A549 (cell line): ENCODE data around the gene CPB1. TPM values are rescaled to one million over a fixed set of nuclear protein-coding genes. Genes with fewer than 3 reads are reported as not detected.
A peak's percentile ranks its signal among the peaks of the same experiment; 100 is the strongest.

Source experiments
- ATAC-seq, 2 experiments: fragments of 200-7000 bp in 1 of 2; fragments of >200 bp in 1 of 2; cut with Nextera tagmentation in 1 of 2; cut with Tn5 transposase in 1 of 2; 3 replicates each; pipeline versions ENCODE4 v1.8.0 to v1.9.1; 2018 to 2020; ENCODE audit warnings: mild to moderate bottlenecking in 1 of 2, moderate library complexity in 1 of 2
- CTCF ChIA-PET: fragments of 300-600 bp; sonication (Branson Sonifier 250); formaldehyde crosslinking; extraction: SDS; loops from one replicate; lab custom pipeline; 2021; ENCODE audit warnings: antibody characterized with exemption, inconsistent platforms; lab: Yijun Ruan, JAX
- POLR2A ChIA-PET: fragments of 350-600 bp; formaldehyde crosslinking; extraction: SDS; loops from one replicate; lab custom pipeline; 2021; ENCODE audit warnings: antibody characterized with exemption, inconsistent platforms; lab: Yijun Ruan, JAX
- DNase-seq, 2 experiments: peaks; one replicate each; pipeline versions ENCODE4 v3.0.0 to v3.0.0-alpha.2; 2011 to 2016; ENCODE audit warnings: low read depth in 1 of 2, low spot score in 1 of 2
- FAIRE-seq: peaks from 2 replicates; lab custom pipeline; 2011; peaks lifted over from hg19 to GRCh38; lab: Jason Lieb, UNC
- H3K27ac ChIP-seq, 2 experiments: fragments of >200 bp; sonication (Bioruptor Twin); formaldehyde crosslinking; 3 replicates each; pipeline ENCODE4 v1.5.1; 2016 to 2017
- H3K4me1 ChIP-seq: fragments of >200 bp; sonication (Bioruptor Twin); formaldehyde crosslinking; 3 replicates; pipeline ENCODE4 v1.6.1; 2016
- H3K4me2 ChIP-seq: fragments of >200 bp; sonication (Bioruptor Twin); formaldehyde crosslinking; 3 replicates; pipeline ENCODE4 v1.6.1; 2016
- H3K4me3 ChIP-seq: fragments of >200 bp; sonication (Bioruptor Twin); formaldehyde crosslinking; 3 replicates; pipeline ENCODE4 v1.5.1; 2016
- H3K9me3 ChIP-seq: fragments of >200 bp; sonication (Bioruptor Twin); formaldehyde crosslinking; 3 replicates; pipeline ENCODE4 v1.6.1; 2016
- BHLHE40 ChIP-seq: IDR thresholded peaks from 2 replicates; pipeline ENCODE4 v1.6.1; 2012; ENCODE audit warnings: low read depth, low read length, inconsistent platforms
- CBX2 ChIP-seq: fragments of 200-600 bp; sonication (generic); IDR thresholded peaks from 2 replicates; pipeline ENCODE4 v1.6.1; 2016; ENCODE audit warnings: low read depth, mild to moderate bottlenecking, borderline replicate concordance
- CBX8 ChIP-seq: fragments of 200-600 bp; sonication (generic); IDR thresholded peaks from 2 replicates; pipeline ENCODE4 v1.6.1; 2016
- CHD4 ChIP-seq: fragments of 200-600 bp; sonication (generic); IDR thresholded peaks from 2 replicates; pipeline ENCODE4 v1.6.1; 2016; ENCODE audit warnings: antibody characterized with exemption, mild to moderate bottlenecking, borderline replicate concordance
- EHMT2 ChIP-seq: fragments of 200-600 bp; sonication (generic); IDR thresholded peaks from 2 replicates; pipeline ENCODE4 v1.6.1; 2016; ENCODE audit warnings: antibody characterized with exemption, low read depth, mild to moderate bottlenecking, moderate library complexity
- EP300 ChIP-seq, 2 experiments: fragments of >200 bp; sonication (Bioruptor Twin); formaldehyde crosslinking; IDR thresholded peaks; 2 replicates in 1 of 2; 3 replicates in 1 of 2; pipeline ENCODE4 v1.6.1; 2016 to 2017
- ESRRA ChIP-seq: fragments of 150-350 bp; IDR thresholded peaks from 2 replicates; pipeline ENCODE4 v1.6.1; 2014; ENCODE audit warnings: mild to moderate bottlenecking, low read length, borderline replicate concordance
- FOSB ChIP-seq: fragments of 250-450 bp; sonication (Bioruptor Pico); IDR thresholded peaks from 2 replicates; pipeline ENCODE4 v1.5.0; 2020; ENCODE audit warnings: mild to moderate bottlenecking, moderate library complexity
- FOXS1 ChIP-seq: fragments of 250-450 bp; sonication (Bioruptor Pico); IDR thresholded peaks from 2 replicates; pipeline ENCODE4 v1.5.0; 2020; ENCODE audit warnings: mild to moderate bottlenecking, moderate library complexity
- GATA3 ChIP-seq: IDR thresholded peaks from 2 replicates; pipeline ENCODE4 v1.6.1; 2012; ENCODE audit warnings: borderline replicate concordance
- HEYL ChIP-seq: fragments of 250-450 bp; sonication (Bioruptor Pico); IDR thresholded peaks from 2 replicates; pipeline ENCODE4 v1.8.0; 2021; ENCODE audit warnings: mild to moderate bottlenecking, moderate library complexity
- KDM5A ChIP-seq: fragments of 200-600 bp; sonication (generic); IDR thresholded peaks from 2 replicates; pipeline ENCODE4 v1.6.1; 2016; ENCODE audit warnings: antibody characterized with exemption, mild to moderate bottlenecking
- MYC ChIP-seq: IDR thresholded peaks from 2 replicates; pipeline ENCODE4 v1.6.1; 2012; ENCODE audit warnings: mild to moderate bottlenecking, inconsistent platforms, low read length, improper control_type of control experiment, borderline replicate concordance
- NFE2L2 ChIP-seq: fragments of 150-350 bp; conservative IDR thresholded peaks from 2 replicates; pipeline ENCODE4 v1.6.1; 2014; ENCODE audit warnings: low read length
- NPAS2 ChIP-seq: fragments of 250-450 bp; sonication (Bioruptor Pico); IDR thresholded peaks from 2 replicates; pipeline ENCODE4 v1.8.0; 2022; ENCODE audit warnings: mild to moderate bottlenecking, moderate library complexity, borderline replicate concordance
- PHF8 ChIP-seq: fragments of 200-600 bp; sonication (generic); IDR thresholded peaks from 2 replicates; pipeline ENCODE4 v1.6.1; 2016; ENCODE audit warnings: low read depth, mild to moderate bottlenecking, antibody characterized with exemption, moderate library complexity, borderline replicate concordance
- POLR2AphosphoS2 ChIP-seq: conservative IDR thresholded peaks from 2 replicates; pipeline ENCODE4 v1.6.1; 2012; ENCODE audit warnings: low read length, improper control_type of control experiment, inconsistent platforms
- RAD21 ChIP-seq, 2 experiments: fragments of >200 bp in 1 of 2; sonication (Bioruptor Twin) in 1 of 2; formaldehyde crosslinking in 1 of 2; IDR thresholded peaks in 1 of 2; conservative IDR thresholded peaks in 1 of 2; 2 replicates in 1 of 2; 3 replicates in 1 of 2; pipeline ENCODE4 v1.6.1; 2012 to 2018; ENCODE audit warnings: inconsistent platforms in 1 of 2
- RARB ChIP-seq: fragments of 250-450 bp; sonication (Bioruptor Pico); IDR thresholded peaks from 2 replicates; pipeline ENCODE4 v1.8.0; 2021; ENCODE audit warnings: mild to moderate bottlenecking, moderate library complexity
- RFX5 ChIP-seq: fragments of 450-650 bp; IDR thresholded peaks from 2 replicates; pipeline ENCODE4 v1.7.1; 2014; ENCODE audit warnings: antibody characterized with exemption, mild to moderate bottlenecking, moderate library complexity
- RNF2 ChIP-seq: fragments of 200-600 bp; sonication (generic); IDR thresholded peaks from 2 replicates; pipeline ENCODE4 v1.6.1; 2016; ENCODE audit warnings: low read depth, mild to moderate bottlenecking, antibody characterized with exemption, moderate library complexity, borderline replicate concordance
- SMC3 ChIP-seq: fragments of >200 bp; sonication (Bioruptor Twin); formaldehyde crosslinking; IDR thresholded peaks from 3 replicates; pipeline ENCODE4 v1.6.1; 2018; ENCODE audit warnings: inconsistent platforms
- TFCP2L1 ChIP-seq: fragments of 250-450 bp; sonication (Bioruptor Pico); IDR thresholded peaks from 2 replicates; pipeline ENCODE4 v1.5.0; 2021; ENCODE audit warnings: mild to moderate bottlenecking
- TP53 ChIP-seq: fragments of 250-450 bp; sonication (Bioruptor Pico); IDR thresholded peaks from 2 replicates; pipeline ENCODE4 v1.5.0; 2021; ENCODE audit warnings: mild to moderate bottlenecking, moderate library complexity
- ZSCAN20 ChIP-seq: fragments of 250-450 bp; sonication (Bioruptor Pico); IDR thresholded peaks from 2 replicates; pipeline ENCODE4 v1.8.0; 2022; ENCODE audit warnings: mild to moderate bottlenecking, moderate library complexity
- WGBS: methylation state at CpG from one replicate; pipeline ENCODE4 v1.1.6; 2017; ENCODE audit errors: missing lambda C conversion rate; 5-methylcytosine and 5-hydroxymethylcytosine counted together
- polyA plus RNA-seq, 4 experiments: library from polyadenylated mRNA; depleted of rRNA in 3 of 4; stranded (reverse); fragments of >200 nt; fragmentation: RNase III in 1 of 4; extraction: RNeasy Plus Mini Kit Qiagen cat#74134 plus additional on column Dnase treatment in 1 of 4; gene quantifications; 2 replicates in 3 of 4; 3 replicates in 1 of 4; pipeline ENCODE4 v1.2.3, GENCODE V29; 2011 to 2017
- TF ChIP-seq, protein P1 (sequence below): fragments of 250-450 bp; sonication (Bioruptor Pico); IDR thresholded peaks from 2 replicates; pipeline ENCODE4 v1.5.0; 2020; ENCODE audit warnings: low read depth, mild to moderate bottlenecking, moderate library complexity
- TF ChIP-seq, protein P2 (sequence below): fragments of >200 bp; sonication (Bioruptor Twin); formaldehyde crosslinking; IDR thresholded peaks from 2 replicates; pipeline ENCODE4 v1.6.1; 2016
- TF ChIP-seq, protein P3 (sequence below): IDR thresholded peaks from 2 replicates; pipeline ENCODE4 v1.6.1; 2012; ENCODE audit warnings: low read depth, borderline replicate concordance
- TF ChIP-seq, protein P4 (sequence below): fragments of 150-350 bp; IDR thresholded peaks from 2 replicates; pipeline ENCODE4 v1.6.1; 2014; ENCODE audit warnings: low read depth, mild to moderate bottlenecking, low read length
- TF ChIP-seq, protein P5 (sequence below): fragments of 450-650 bp; IDR thresholded peaks from 2 replicates; pipeline ENCODE4 v1.6.1; 2014; ENCODE audit warnings: antibody characterized with exemption

CPB1 gene
- polyA plus RNA-seq, 2 of the 4 experiments (the other 2 are of a cell fraction): not detected

DNA sequence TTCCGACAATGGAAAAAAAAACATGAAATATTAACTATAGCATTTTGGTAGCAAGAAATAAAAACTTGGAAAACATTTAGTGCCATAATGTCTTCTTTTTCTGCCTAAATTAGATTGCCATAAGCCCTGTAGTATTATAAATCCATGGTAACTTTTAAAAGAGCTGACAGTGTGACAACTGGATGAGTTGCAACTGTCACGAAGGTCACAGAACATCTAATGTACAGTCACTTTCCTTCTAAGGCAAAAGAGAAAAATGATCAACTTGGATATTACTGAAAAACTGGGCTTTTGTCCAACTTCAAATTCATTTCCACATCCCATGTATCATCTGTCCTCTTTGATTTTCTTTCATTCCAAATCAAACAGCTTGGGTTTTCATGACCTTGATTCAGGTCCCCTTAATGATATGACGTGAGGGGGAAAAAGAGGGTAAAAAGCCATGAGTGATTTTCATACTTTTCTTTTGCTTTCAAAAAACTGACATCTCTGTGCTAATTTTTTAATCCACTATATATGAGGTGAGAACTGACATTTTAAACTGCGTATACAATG is 602 bp downstream of the CPB1 start:
- Histone ChIP-seq H3K4me3 (no peak overlapping the region), H3K9me3 (no peaks in the 10 kb centered on the region), H3K4me2 (no peak overlapping the region), H3K4me1 (no peaks in the 10 kb centered on the region), H3K27ac (no peak overlapping the region)
- peak; percentile 18 for FAIRE-seq
- no peak for DNase-seq
- ATAC-seq: no peak
- no peak for TF ChIP-seq HEYL (CRISPR knock-in tag)
- TF ChIP-seq, protein P1, sequence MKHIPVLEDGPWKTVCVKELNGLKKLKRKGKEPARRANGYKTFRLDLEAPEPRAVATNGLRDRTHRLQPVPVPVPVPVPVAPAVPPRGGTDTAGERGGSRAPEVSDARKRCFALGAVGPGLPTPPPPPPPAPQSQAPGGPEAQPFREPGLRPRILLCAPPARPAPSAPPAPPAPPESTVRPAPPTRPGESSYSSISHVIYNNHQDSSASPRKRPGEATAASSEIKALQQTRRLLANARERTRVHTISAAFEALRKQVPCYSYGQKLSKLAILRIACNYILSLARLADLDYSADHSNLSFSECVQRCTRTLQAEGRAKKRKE (CRISPR knock-in tag): no peak
- no peak for TF ChIP-seq MYC
- TF ChIP-seq ZSCAN20 (CRISPR knock-in tag): no peak
- no peak for TF ChIP-seq ESRRA
- TF ChIP-seq FOSB: no peak
- no peak for TF ChIP-seq TP53
- whole genome bisulfite sequencing: 62% methylated on average over 4 of the region's 4 CpGs
- POLR2A ChIA-PET: no interaction called here
- CTCF ChIA-PET: no interaction called here

DNA sequence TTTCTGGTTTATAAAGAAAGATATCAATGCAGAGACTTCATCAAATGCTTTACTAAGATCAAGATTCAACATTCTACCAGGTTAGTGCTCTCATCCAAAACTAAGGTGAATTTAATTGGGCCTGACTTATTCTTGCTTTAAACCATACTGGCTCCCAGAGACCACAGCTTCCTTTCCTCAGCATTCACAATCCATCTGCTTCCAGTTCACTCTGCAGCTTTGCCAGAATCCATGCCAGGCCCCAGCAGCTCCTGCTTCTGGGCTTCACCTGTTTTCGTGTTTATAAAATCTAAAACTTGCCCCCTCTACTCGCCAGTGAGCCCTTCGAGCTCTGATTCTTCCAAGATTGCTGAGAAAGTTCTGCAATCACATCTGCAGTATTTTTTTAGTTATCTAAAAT is 2.3 kb downstream of the CPB1 start:
- ChIA-PET POLR2A (no interaction called here), CTCF (no interaction called here)
- no peak for ATAC-seq
- no peak overlapping the region for H3K4me2 ChIP-seq
- DNase-seq: no peak
- FAIRE-seq: no peak
- TF ChIP-seq RFX5 (no peak), RNF2 (no peak), BHLHE40 (no peak), NPAS2 (no peak), CHD4 (no peak), CBX8 (no peak), TFCP2L1 (CRISPR knock-in tag) (no peak), RAD21 (conservative IDR thresholded peaks at IDR 0.05 in 1 of 2, IDR thresholded peaks at IDR 0.05 in 1 of 2) (no peak)
- TF ChIP-seq, protein P2, sequence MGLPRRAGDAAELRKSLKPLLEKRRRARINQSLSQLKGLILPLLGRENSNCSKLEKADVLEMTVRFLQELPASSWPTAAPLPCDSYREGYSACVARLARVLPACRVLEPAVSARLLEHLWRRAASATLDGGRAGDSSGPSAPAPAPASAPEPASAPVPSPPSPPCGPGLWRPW: no peak
- TF ChIP-seq, protein P3, sequence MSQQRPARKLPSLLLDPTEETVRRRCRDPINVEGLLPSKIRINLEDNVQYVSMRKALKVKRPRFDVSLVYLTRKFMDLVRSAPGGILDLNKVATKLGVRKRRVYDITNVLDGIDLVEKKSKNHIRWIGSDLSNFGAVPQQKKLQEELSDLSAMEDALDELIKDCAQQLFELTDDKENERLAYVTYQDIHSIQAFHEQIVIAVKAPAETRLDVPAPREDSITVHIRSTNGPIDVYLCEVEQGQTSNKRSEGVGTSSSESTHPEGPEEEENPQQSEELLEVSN: no peak
- no peak overlapping the region for H3K27ac ChIP-seq
- H3K9me3 ChIP-seq: no peaks in the 10 kb centered on the region
- WGBS: 39% methylated on average over 3 of the region's 3 CpGs
- H3K4me1 ChIP-seq: no peaks in the 10 kb centered on the region
- H3K4me3 ChIP-seq: no peak overlapping the region

DNA sequence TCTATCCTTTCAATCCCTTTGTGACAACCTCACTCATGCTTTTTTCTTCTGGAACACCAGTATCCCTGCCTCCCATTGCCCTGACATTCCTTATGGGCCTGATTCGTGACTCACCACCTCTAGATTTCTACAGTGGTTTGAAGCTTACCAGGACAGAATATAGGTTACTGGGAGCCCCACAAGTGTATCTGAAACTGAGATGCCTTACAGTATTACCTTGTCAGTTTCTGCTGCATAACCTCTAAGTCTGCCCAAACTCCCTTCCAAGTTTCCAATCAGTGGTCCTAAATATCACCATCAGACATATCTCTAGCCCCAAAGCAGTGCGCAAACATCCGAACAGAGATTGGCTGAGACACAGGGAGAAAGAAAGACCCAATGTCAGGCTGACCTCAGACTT is 5.6 kb downstream of the CPB1 start:
- WGBS: 65% methylated on average over 3 of the region's 3 CpGs
- no peak overlapping the region for H3K4me3 ChIP-seq
- CTCF ChIA-PET: no interaction called here
- POLR2A ChIA-PET: no interaction called here
- ATAC-seq: no peak
- no peak for FAIRE-seq
- no peaks in the 10 kb centered on the region for H3K9me3 ChIP-seq
- TF ChIP-seq GATA3 (no peak), SMC3 (no peak), FOXS1 (CRISPR knock-in tag) (no peak), HEYL (CRISPR knock-in tag) (no peak), POLR2AphosphoS2 (no peak), EHMT2 (no peak), MYC (no peak), RFX5 (no peak), NFE2L2 (no peak), CBX2 (no peak), KDM5A (no peak), CBX8 (no peak), PHF8 (no peak), EP300 (IDR thresholded peaks at IDR 0.05) (no peak), RARB (CRISPR knock-in tag) (no peak)
- TF ChIP-seq, protein P4, sequence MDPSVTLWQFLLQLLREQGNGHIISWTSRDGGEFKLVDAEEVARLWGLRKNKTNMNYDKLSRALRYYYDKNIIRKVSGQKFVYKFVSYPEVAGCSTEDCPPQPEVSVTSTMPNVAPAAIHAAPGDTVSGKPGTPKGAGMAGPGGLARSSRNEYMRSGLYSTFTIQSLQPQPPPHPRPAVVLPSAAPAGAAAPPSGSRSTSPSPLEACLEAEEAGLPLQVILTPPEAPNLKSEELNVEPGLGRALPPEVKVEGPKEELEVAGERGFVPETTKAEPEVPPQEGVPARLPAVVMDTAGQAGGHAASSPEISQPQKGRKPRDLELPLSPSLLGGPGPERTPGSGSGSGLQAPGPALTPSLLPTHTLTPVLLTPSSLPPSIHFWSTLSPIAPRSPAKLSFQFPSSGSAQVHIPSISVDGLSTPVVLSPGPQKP: no peak
- TF ChIP-seq, protein P5, sequence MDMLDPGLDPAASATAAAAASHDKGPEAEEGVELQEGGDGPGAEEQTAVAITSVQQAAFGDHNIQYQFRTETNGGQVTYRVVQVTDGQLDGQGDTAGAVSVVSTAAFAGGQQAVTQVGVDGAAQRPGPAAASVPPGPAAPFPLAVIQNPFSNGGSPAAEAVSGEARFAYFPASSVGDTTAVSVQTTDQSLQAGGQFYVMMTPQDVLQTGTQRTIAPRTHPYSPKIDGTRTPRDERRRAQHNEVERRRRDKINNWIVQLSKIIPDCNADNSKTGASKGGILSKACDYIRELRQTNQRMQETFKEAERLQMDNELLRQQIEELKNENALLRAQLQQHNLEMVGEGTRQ: no peak
- H3K4me1 ChIP-seq: no peaks in the 10 kb centered on the region
- H3K4me2 ChIP-seq: no peak overlapping the region
- no peak overlapping the region for H3K27ac ChIP-seq
- DNase-seq: no peak
